HG02678 (cell line): ENCODE results near the gene ILDR2.

Experiments
- ATAC-seq: cut with Tn5 transposase; IDR thresholded peaks from one replicate; pipeline ENCODE4 v1.9.1; 2021; ENCODE audit warnings: mild to moderate bottlenecking, moderate library complexity; ENCODE audit not compliant: unreplicated experiment

ILDR2 gene, protein sequence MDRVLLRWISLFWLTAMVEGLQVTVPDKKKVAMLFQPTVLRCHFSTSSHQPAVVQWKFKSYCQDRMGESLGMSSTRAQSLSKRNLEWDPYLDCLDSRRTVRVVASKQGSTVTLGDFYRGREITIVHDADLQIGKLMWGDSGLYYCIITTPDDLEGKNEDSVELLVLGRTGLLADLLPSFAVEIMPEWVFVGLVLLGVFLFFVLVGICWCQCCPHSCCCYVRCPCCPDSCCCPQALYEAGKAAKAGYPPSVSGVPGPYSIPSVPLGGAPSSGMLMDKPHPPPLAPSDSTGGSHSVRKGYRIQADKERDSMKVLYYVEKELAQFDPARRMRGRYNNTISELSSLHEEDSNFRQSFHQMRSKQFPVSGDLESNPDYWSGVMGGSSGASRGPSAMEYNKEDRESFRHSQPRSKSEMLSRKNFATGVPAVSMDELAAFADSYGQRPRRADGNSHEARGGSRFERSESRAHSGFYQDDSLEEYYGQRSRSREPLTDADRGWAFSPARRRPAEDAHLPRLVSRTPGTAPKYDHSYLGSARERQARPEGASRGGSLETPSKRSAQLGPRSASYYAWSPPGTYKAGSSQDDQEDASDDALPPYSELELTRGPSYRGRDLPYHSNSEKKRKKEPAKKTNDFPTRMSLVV

DNA sequence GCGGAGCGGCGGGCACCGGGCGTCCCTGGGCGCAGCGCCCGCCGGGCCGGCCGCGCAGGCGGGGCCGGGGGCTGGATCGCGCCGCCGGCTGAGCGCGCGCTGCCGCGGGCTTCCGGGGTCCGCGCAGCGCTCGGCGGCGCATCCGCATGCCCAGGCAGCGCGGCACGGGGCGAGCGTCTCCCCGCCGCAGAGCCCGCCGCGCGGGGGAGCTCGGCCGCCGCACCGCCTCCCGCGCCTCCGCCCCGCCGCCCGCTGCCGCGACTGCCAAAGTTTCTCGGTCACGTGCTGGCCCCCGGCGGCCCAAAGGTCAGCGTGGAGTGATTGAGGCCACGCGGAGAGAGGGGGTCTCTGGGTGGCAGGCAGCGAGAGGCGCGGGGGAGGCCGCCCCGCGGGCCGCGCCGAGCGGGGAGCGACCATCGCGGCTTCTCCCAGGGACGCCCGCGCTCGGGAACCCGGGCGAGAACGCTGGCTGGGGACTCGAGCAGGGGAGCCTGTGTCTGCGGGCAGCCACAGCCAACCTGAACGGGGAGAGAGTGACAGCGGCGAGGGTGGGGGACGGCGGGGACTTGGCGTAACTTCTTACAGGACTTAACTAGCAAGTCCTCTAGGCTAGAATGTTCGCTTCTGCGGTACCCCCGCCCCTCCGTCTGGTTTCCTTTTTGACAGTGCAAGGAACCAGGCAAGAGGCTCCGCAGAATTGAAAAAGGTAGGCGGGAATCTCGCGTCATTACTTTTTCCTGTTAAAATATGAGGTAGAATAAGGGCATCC lies at the start of gene ILDR2:
ILDR2 (minus strand) TSS at position 180 of the 769 bp plus-strand sequence. CDS start 272 bp downstream, outside the sequence.
- peak; percentile 74 for ATAC-seq

DNA sequence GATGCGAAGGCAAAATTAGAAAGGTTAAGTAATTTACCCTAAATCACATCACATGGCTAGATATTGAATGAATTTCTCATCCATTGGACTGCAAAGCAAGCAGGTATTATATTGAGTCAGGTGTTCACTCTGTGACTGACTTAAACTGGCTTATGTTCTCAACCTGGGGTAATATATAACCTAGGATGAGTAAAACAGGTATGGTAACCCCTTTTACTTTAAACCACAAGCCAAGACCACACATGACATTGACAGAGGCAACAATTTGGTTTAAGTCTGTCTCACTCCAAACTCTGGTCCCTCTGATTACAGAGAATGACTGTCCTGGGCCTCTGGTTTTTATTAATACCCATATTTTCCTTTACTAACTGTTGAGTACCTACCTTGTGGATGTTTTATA lies 47.0 kb upstream of the ILDR2 start:
- ATAC-seq, result no peak

DNA sequence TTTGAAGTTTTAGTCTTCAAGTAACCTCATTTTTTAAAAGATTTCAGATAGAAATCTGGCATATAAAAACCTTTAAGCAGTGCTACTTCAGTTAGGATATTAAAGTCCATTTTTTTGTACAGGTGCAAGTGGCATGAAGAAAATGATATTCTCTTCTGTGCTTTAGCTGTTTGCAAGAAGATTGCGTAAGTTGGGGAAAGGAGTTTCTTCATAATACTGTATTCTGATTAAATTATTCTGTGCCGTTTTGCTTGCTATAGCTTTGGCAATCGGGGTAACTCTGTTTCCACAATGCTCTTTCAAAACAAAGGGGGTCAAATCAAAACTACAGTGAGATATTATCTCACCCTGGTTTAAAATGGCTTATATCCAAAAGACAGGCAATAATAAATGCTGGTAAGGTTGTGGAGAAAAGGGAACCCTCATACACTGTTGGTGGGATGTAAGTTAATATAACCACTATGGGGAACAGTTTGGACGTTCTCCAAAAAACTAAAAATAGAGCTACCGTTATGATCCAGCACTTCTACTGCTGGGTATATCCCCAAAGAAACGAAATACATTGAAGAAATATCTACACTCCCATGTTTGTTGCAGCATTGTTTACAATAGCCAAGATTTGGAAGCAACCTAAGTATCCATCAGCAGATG lies 40.9 kb upstream of the ILDR2 start:
- no peak for ATAC-seq

DNA sequence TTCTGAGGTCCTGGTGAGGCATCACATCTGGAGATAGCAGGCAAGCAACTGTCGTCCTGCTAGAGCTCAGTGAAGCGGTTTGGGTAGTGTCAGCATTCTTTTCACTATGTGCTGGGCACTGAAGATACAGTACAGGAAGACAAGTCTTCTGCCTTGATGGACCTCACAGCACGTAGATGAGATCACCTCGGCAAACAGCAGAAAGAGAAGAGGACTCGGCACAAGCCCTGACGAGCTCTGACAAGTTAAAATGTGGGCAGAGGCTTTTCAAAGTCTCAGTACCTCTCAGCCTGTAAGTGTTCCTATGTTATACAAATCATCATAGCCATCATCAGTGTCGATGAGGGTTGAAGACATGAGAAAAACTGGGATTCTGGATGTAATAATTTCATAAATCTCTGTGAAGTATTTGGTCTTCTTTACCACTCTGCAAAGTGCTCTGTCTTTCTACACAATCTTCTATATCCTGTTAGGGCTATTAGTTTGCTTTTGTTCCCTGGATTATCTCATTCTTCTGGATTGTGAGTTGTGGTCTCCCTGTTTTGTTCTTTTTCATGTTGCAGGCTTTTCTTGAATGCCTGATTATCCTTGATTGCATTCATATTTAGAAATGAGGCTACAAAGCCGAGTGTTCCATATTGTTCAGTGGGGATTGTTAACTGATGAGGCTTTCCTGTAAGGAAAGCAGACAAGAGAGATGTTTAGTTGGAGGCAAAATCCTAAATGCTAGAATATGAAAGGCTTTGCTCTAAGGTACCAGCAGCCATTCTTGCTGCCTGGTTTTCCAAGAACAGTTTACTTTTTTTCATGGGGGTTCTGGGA lies 38.0 kb upstream of the ILDR2 start:
- no peak for ATAC-seq

DNA sequence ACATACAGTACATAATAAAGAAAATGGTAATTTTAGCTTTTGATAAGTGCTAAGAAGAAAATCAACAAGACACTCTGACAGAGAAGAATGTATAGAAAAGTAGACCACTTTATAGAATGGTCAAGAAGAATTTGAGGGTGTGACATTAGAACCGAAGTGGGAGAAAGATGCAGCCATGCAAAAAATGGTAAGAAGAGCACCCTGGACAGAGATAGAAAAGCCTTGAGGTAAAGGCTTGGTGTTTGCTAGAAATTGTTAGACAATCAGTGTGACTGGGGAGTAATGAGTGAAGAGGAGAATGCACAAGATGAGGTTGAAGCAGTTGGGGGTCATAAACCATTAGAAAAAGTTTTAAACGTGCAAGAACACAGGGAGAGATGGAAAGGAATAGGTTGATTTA lies 37.2 kb upstream of the ILDR2 start:
- ATAC-seq, result no peak

DNA sequence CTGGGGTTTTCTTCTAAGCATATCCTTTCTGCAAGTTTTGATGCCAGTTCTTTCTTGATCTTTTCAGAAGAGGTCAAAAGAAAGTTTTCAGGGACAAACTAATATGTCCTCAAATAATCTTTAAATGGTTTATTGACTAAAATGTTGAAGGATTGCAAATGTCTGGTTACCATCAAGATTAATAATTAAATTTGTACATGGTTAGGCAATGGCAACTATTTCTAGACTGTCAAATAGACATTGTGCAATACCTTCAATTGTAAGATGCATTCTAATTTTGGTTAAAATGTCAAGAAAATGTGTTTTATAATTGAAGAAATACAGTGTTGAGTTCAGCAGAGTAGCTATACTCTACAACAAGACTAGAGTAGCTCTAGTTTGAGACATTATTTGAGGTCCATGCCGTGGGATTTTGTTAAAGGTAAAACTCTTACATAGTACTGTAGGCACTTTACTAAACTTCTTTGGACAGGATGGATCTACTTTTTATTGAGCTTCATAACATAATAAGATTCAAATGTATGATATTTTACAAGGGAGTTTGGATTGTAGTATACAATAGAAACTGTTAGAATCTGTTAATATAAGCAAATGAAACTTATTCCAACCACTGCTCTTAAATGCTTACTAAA lies 36.3 kb upstream of the ILDR2 start:
- ATAC-seq, result no peak

DNA sequence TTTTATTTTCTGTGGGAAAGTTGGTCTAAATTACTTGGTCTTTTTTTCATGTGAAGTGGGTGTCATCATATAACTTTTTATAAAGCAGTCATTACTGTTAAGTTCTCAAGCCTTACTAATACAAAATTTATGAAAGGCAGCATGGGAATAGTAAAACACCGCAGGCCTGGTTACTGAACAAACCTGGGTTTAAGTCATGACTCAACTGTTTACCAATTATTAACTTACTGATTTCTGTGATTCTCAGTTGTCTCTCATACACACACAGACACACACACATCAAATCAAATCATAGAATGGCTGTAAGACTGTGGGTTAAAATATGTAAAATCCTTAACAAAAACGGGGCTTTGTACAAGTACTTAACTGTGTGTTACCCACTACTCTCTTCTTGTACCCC lies 28.4 kb upstream of the ILDR2 start:
- ATAC-seq, result no peak

DNA sequence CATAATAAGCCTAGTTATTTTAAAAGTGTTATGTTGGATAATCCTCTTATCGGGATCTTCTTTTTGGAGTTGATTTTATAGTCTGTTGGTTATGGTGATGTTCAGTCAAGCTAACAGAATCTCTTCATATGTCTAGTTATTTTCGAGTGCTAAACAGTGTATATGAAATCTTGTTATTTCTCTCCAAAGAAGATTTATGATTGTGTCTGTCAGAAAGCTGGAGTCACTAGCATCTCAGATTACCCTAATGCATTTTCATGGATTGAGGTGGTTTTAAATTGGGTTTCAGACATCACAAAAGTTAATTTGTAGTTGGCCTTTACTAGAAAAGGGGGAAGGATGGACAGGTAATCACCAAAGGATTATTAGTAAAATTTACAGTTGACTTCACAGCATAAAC lies 27.0 kb upstream of the ILDR2 start:
- no peak for ATAC-seq

DNA sequence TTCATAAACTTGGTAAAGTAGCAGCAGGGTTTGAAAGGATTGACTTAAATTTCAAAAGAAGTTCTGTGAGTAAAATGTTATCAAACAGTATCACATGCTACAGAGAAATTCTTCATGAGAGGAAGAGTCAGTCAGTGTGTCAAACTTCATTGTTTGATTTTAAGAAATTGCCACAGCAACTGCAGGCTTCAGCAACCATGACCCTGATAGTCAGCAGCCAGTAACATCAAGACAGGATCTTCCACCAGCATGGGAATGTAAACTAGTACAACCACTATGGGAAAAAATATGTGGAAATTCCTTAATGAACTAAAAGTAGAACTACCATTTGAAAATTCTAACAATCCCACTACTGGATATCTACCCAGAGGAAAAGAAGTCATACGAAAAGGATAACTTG lies 25.2 kb upstream of the ILDR2 start:
- no peak for ATAC-seq

DNA sequence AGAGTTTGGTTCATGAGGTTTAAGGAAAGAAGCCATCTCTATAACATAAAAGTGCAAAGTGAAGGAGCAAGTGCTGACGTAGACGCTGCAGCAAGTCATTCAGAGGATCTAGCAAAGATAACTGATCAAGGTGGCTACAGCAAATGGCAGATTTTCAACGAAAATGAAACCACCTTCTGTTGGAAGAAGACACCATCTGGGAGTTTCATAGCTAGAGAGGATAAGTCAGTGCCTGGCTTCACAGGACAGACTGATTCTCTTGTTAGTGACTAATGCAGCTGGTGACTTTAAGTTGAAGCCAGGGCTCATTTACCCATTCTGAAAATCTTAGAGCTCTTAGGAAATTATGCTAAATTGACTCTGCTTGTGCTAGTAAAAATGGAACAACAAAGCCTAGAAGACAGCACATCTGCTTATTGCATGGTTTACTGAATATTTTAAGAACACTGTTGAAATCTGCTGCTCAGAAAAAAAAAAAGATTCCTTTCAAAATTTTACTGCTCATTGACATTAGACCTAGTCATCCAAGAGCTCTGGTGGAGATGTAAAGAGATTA lies 24.2 kb upstream of the ILDR2 start:
- ATAC-seq, result peak; percentile 81

DNA sequence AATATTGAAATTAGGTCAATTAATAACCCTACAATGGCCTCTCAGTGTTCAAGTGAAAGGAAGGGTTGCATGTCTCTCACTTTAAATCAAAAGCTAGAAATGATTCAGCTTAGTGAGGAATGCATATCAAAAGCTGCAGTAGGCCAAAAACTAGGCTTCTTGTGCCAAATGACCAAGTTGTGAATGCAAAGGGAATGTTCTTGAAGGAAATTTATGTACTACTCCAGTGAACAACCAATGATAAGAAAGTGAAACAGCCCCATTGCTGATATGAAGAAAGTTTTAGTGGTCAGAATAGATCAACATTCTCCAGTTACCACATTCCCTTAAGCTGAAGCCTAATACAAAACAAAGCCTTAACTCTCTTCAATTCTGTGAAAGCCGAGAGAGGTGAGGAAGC lies 23.7 kb upstream of the ILDR2 start:
- peak; percentile 43 for ATAC-seq

DNA sequence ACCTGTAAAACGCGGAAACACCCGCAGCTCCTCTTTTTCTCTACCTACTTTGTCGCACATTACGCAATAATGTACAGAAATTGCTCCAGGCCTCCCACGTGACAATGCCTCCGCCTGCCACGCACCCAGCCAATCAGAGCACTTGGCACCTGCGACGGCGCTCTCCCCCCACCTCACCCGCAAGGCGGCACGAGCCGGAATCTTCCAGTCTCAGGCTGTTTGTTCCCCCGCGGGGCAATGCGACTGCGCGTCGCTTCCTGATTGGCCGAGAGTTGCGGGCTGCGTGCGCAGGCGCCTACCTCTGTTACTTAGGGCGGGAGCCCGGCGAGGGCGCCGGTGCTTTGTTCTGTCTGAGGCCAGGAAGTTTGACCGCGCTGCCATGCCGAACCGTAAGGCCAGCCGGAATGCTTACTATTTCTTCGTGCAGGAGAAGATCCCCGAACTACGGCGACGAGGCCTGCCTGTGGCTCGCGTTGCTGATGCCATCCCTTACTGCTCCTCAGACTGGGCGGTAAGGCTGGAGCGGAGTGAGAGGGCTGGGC lies 13.7 kb upstream of the ILDR2 start, which contains the start of gene MAEL:
MAEL (plus strand) TSS at position 307 of the 542 bp plus-strand sequence; CDS start at position 380, 73 bp downstream.
- no peak for ATAC-seq

DNA sequence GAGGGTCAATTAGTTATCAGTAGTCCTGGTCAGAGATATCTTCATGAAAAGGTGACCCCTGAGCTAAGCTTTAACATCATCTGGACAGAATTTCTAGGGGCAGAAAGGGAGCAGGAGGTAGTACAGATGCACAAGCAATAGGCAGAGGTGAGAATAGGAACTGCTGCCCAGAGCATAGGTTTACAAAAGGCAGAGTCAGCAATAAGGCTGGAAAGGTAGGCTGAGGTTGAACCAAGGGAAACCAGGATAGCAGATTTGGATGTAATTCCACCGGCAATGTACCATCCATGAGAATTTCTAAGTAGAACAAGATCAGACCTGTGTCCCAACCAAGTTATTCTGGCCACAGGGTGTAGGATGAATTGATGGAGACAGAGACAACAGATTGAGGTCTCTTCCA lies 6.2 kb upstream of the ILDR2 start:
- ATAC-seq, result no peak

DNA sequence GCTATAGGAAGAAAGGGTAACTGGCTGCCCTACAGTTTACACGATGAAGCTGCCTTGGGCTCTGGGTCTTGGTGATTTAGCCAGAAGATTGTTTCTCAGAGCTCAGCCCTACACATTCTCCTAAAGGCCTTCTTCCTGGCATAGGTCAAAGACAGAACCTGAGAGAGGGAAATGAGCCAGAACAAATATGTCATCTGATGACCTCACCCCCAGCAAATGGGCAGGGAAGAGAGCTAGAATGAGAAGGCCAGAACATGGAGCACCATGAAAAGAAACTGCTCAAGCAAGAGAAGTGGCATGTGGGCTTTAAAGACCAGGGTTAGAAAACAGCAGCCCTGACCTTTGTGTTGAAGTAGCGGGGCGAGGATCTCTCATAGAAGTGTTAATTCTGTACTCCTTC lies 5.5 kb upstream of the ILDR2 start:
- ATAC-seq, result no peak

DNA sequence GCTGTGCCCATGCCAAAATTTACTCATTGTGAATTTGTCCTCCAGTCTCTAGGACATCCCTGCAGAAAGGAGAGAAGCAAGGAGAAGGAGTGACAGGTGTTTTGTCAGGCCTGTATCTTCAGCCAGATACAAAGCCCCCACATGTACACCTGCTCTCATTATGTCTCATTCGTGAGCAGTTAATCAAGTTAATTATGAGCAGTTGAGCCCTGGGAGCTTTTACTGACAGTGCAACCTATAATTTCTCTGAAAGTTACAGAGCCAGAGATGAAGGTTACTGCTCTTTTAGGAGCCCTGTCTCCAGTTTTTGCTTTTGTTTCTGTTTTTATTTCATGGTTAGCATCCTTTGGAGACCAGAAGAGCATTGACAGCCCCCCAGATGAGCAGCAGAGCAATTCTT lies 5.0 kb upstream of the ILDR2 start:
- no peak for ATAC-seq

DNA sequence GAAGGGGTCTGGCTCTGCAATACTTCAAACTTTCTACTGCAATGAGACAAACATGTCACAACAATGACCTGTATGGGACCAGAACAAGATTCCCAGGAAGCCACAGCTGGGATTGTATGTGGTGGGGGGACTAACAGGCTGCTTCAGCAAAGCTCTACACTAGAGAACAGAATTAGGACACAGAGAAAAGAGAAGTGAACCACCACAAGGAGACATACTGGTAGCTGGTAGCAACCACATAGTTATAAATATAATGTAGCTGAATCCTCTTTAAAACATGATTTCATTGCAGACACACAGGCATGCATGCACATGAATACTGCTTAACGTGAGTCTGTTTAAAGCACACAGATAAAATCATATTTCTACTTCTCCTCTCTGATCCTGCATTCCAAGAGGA lies 3.5 kb upstream of the ILDR2 start:
- peak; percentile 38 for ATAC-seq

DNA sequence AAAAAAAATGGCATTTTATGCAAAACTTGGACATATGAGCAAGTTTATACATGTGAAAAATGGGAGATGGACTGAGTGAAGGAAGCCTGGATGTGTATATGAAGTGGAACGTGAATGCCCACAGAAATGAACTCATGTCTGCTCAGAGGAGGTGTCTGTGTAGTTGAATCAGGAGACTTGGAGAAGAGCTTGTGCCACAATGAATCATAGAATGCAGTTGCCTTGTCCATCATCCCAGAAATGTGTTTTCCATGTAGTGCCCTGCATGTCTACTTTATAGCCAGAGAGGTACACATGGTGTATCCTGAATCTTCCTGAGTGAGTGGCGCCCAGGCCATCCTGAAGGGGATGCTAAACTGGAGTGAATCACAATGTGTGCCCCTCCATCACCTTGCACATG lies 2.6 kb upstream of the ILDR2 start:
- ATAC-seq, result no peak

DNA sequence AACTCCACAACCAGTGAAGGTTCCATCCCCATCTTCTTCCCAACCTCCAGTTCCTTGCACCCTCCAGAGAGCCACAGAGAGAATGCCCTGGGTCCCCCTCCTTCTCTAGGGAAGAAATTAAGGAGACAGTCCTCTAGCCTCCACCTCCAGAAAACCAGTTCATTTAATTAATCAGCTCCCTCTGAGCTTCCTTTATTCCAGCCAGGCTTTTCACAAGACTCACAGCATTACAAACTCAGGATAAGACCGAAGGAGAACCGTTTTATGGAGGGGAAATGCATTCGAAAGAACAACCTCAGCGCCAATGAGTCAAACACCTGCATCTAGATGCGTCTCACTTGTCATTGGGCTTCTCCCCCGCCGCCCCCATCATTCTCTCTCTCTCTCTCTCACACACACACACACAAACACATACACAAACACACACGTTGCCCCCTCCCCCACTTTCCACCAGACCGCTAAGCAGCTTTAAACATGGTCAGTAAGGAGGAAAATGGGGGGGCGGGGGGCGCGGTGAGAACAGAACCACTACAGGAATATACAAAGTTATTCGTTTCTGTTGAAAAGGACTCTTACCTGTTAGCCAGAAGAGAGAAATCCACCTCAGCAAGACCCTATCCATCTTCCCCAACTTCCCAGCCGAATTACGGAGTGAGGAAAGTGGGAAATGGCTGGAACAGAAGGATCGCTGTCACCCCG lies 544 bp downstream of the ILDR2 start:
- no peak for ATAC-seq

DNA sequence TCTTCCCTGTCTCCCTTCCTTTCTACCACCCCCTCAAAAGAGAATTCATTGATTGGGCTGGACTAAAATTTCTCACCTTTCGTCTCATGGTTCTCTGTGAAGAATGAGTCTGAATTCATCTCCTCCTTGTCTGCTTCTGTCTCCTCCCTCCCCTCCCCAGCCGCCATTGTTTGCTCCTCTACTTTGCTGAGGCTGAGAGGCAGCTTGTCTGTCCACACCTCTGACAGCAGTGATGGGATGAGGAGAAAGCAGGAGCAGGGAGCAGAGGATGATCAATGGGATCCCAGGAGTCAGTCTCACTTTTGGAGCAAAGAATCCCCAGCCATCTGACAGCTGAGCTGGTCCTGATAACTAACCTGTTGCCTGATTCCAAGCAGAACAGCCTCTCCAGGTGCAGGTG lies 2.5 kb downstream of the ILDR2 start:
- no peak for ATAC-seq
